Neutrophil (primary cell): ENCODE measurements around the gene OR51B2.

Experiments
- H3K27ac ChIP-seq: fragments of 200-600 bp; sonication (generic); 2 replicates; pipeline ENCODE4 v1.5.1; 2016; ENCODE audit warnings: mild to moderate bottlenecking, moderate library complexity
- H3K27me3 ChIP-seq: fragments of 200-600 bp; sonication (generic); 2 replicates; pipeline ENCODE4 v1.6.0; 2016; ENCODE audit warnings: mild to moderate bottlenecking
- H3K36me3 ChIP-seq: fragments of 200-600 bp; sonication (generic); 2 replicates; pipeline ENCODE4 v1.5.1; 2017
- H3K4me1 ChIP-seq, 2 experiments: fragments of 200-600 bp in 1 of 2; sonication (generic) in 1 of 2; 1 replicate in 1 of 2; 2 replicates in 1 of 2; pipeline versions ENCODE4 v1.5.1 to v1.6.1; 2013 to 2016; ENCODE audit warnings: low read depth in 1 of 2, low read length in 1 of 2, mild to moderate bottlenecking in 1 of 2, moderate library complexity in 1 of 2; ENCODE audit not compliant: control insufficient read depth in 1 of 2, insufficient read depth in 1 of 2
- H3K4me3 ChIP-seq, 2 experiments: fragments of 200-600 bp in 1 of 2; sonication (generic) in 1 of 2; 1 replicate in 1 of 2; 2 replicates in 1 of 2; pipeline ENCODE4 v1.5.1; 2013 to 2016; ENCODE audit warnings: low read depth in 1 of 2, low read length in 1 of 2, mild to moderate bottlenecking in 1 of 2, moderate library complexity in 1 of 2
- H3K9me3 ChIP-seq: fragments of 200-600 bp; sonication (generic); 2 replicates; pipeline ENCODE4 v1.5.1; 2016
- TF ChIP-seq, protein P1 (sequence below): fragments of 200-600 bp; sonication (generic); IDR thresholded peaks from 2 replicates; pipeline ENCODE4 v1.5.1; 2016; ENCODE audit warnings: antibody characterized with exemption

Gene OR51B2

DNA sequence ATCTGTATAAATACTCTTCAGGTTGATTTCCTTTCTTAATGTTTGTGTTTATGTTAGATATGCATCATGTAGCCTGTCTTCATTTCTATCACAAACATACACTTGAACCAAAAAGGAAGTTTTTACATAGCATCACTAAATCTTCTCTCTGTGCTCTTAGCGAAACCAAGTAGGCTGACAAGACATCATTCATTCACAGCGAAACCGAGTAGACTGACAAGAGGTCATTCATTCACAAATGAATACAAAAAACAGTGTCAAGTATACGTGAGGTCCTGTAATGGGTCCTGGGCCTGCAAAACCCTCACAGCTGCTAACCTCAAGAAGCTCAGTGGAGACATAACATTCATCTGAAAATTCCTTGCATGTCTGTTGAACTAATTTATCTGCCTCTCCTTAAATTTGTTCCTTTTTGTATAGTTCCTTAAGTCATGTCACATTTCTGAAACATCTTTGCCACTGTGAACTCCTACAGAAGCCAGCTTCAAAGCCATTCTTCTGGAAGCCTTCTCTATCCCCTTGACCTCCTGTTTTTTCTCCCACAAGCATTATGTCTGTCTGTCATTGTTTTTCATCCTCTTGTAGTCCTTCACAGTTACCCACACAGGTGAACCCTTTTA is 44.5 kb downstream of the OR51B2 start:
- Histone ChIP-seq H3K9me3 (no peaks in the 10 kb centered on the region), H3K27me3 (no peaks in the 10 kb centered on the region), H3K4me3 (no peak overlapping the region), H3K36me3 (no peaks in the 10 kb centered on the region), H3K4me1 (no peaks in the 10 kb centered on the region), H3K27ac (no peak overlapping the region)
- TF ChIP-seq, protein P1, sequence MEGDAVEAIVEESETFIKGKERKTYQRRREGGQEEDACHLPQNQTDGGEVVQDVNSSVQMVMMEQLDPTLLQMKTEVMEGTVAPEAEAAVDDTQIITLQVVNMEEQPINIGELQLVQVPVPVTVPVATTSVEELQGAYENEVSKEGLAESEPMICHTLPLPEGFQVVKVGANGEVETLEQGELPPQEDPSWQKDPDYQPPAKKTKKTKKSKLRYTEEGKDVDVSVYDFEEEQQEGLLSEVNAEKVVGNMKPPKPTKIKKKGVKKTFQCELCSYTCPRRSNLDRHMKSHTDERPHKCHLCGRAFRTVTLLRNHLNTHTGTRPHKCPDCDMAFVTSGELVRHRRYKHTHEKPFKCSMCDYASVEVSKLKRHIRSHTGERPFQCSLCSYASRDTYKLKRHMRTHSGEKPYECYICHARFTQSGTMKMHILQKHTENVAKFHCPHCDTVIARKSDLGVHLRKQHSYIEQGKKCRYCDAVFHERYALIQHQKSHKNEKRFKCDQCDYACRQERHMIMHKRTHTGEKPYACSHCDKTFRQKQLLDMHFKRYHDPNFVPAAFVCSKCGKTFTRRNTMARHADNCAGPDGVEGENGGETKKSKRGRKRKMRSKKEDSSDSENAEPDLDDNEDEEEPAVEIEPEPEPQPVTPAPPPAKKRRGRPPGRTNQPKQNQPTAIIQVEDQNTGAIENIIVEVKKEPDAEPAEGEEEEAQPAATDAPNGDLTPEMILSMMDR, result no peak

DNA sequence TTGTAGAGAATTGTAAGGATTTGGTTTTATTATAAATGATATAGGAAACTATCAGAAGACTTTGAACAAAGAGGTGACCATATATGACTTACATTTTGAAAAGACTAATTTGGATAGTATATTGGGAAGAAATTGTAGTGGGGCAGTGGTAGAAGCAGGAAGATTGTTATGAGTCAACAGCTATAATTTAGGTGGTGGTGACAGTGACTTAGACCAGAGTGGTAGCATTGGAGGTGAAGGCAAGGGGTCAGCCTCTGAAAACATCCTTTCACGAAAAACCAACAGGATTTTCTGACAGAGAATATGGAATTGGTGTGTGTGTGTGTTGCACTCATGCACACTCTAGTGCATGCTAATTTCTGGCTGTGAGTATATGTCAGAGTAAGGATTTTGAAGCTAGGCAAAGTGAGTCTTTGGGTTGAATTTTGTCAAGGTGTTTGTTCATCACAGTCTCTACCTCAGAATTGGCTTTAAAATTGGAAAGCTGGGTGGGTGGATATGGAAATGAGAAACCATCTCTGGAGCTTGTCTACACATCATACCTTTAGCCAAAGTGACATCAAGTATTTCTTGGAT is 46.2 kb downstream of the OR51B2 start:
- no peaks in the 10 kb centered on the region for H3K27me3 ChIP-seq

DNA sequence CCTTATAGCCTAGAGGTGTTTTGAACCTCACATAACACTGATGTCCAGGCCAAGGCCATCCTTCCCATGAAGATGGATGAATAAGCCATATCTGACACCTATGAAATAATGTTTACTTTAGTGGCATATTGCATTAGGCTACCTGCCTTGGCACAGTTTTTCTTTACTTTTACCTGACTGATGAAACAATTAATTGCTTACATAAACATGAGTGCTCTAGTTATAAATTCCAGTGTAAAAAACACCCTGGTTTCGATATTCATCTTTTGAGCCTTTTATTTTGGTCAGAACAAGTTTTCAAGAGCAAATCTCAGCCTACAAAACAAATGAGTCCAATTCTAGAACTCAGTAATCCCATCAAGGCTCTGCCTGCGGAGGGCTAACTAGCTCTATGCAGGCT is 47.4 kb downstream of the OR51B2 start:
- no peaks in the 10 kb centered on the region for H3K36me3 ChIP-seq
- no peak overlapping the region for H3K27ac ChIP-seq
- H3K4me3 ChIP-seq, result no peak overlapping the region
- TF ChIP-seq, protein P1, result no peak
- no peaks in the 10 kb centered on the region for H3K9me3 ChIP-seq
- H3K27me3 ChIP-seq, result no peaks in the 10 kb centered on the region
- no peaks in the 10 kb centered on the region for H3K4me1 ChIP-seq

More for the DNA sequence above, 46.2 kb downstream of the OR51B2 start:
- Histone ChIP-seq H3K9me3 (no peaks in the 10 kb centered on the region), H3K36me3 (no peaks in the 10 kb centered on the region), H3K4me1 (no peaks in the 10 kb centered on the region), H3K27ac (no peak overlapping the region), H3K4me3 (no peak overlapping the region)
- TF ChIP-seq, protein P1, result no peak

DNA sequence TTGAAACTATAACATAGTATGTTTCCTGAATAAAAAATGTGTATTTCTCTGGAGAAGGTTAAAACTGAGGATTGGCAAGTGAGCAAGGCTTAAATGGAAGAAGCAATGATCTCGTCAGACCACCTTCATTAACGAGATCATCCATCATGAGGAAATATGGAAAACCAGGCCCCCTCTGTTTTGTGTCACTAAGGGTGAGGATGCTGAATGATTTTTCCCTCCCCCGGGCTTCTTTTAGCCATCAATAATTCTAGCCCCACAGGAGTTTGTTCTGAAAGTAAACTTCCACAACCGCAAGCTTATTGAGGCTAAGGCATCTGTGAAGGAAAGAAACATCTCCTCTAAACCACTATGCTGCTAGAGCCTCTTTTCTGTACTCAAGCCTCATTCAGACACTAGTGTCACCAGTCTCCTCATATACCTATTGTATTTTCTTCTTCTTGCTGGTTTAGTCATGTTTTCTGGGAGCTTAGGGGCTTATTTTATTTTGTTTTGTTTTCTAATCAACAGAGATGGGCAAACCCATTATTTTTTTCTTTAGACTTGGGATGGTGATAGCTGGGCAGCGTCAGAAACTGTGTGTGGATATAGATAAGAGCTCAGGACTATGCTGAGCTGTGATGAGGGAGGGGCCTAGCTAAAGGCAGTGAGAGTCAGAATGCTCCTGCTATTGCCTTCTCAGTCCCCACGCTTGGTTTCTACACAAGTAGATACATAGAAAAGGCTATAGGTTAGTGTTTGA is 48.6 kb downstream of the OR51B2 start:
- Histone ChIP-seq H3K4me1 (no peaks in the 10 kb centered on the region), H3K4me3 (no peak overlapping the region), H3K27ac (no peak overlapping the region), H3K36me3 (no peaks in the 10 kb centered on the region), H3K27me3 (no peaks in the 10 kb centered on the region), H3K9me3 (no peaks in the 10 kb centered on the region)
- TF ChIP-seq, protein P1, result no peak

DNA sequence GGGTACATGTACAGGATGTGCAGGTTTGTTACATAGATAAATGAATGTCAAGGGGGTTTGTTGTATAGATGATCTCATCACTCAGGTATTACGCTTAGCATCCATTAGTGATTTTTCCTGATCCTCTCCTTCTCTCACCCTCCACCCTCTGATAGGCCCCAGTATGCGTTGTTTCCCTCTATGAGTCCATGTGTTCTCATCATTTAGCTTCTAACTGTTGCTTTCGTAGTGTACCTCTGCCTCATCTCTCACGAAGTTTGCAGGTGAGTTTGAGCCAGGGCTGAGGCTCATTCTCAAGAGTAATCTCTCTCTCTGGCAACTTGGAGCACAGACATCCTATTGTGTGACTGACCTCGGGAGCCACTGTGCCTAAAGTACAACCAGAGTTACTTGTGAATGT is 49.7 kb downstream of the OR51B2 start:
- Histone ChIP-seq H3K36me3 (no peaks in the 10 kb centered on the region), H3K9me3 (no peaks in the 10 kb centered on the region), H3K27me3 (no peaks in the 10 kb centered on the region), H3K27ac (no peak overlapping the region), H3K4me3 (no peak overlapping the region), H3K4me1 (no peaks in the 10 kb centered on the region)
- TF ChIP-seq, protein P1, result no peak
